Caki2 (cell line): ENCODE results near the gene CHRNA7. TPM values are rescaled to one million over a fixed set of nuclear protein-coding genes. Genes with fewer than 3 reads are reported as not detected.
"Not testable (repeated sequence)": the region's sequence is repeated elsewhere in the genome, so short reads cannot be mapped to it uniquely, and the experiment has no call there.

Source experiments
- DNase-seq: peaks from one replicate; pipeline ENCODE4 v3.0.0-alpha.2; 2015; ENCODE audit warnings: low read depth
- in situ Hi-C: cut with HindIII; loops from 2 replicates; pipeline ENCODE4 v1.10.0; 2016; ENCODE audit warnings: low sequenced_read_pairs, low pct_unique_long_range_greater_than_20kb, mixed read lengths
- total RNA-seq: library from RNA; depleted of rRNA; stranded (reverse); fragments of >200 nt; shearing (Covaris generic); gene quantifications from 2 replicates; pipeline ENCODE4 v1.2.3, GENCODE V29; 2014; ENCODE audit warnings: low replicate concordance

The CHRNA7 gene
- total RNA-seq, 1 experiment from 2014 or later = not detected

DNA sequence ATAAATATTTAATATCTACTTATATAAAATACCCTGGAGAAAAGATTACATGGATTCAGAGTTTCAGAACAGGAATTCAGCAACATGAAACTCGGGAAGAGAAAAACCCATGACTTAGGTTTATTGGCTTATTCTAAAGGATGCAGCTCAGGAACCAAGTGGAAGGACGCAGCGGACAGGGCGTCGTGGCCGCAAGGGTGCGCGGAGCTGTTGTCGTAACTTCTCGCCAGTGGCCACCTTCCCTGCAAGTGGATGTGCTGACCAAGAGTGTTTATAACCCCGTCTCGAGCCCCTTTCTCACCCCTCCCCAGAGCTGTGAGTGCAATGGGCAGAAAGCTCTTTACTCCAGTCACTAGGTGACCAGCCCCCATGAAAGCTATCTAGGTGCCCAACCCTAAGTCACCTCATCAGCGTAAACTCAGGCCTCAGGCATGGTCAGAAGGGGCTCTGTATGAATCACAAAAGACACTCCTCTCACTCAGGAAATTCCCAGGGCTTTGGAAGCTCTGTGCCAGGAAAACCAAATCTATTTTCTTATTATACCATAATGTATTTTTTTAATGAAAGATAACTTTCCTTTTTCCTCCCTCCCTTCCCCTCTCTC lies 77.3 kb downstream of the CHRNA7 start:
- in situ Hi-C loops = no loop called here

DNA sequence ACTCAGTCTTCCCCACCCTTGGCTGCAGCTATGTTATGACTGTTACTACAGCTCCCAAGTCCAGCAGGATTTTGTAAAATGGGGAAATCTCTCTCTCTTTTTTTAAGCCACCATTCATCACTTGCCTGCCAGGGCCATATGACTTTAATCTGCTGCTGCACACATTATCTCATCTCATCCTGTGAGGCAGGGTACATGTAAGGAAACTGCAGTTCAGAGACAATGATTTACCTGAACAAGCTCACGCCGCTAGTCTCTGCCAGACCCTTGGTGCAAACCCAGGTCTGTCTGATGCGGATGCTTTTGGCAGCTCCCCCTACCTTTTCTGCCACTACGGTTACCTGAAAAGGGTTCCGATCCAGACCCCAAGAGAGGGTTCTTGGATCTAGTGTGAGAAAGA lies 78.3 kb downstream of the CHRNA7 start:
- in situ Hi-C loops = no loop called here

More for the DNA sequence above, 77.3 kb downstream of the CHRNA7 start:
- DNase-seq = no peak

DNA sequence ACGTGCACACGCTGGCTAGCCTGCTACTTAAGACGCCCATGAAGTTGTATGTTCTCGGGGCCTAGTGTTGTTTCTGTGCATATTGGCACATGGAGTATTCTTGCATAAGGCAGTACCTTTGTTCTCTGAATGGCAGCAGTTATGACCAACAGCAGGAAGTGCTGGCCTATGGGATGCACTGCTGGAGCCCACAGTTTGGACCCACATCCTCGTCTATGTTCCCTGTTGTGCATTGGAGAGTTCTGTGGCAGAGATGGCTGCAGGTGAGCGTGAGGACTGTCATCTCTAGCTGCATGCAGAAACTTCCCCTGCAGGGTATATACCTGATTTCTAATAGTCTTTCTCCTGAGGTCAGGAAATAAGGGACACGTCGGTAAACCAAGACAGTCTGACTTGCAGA lies 81.8 kb downstream of the CHRNA7 start:
- in situ Hi-C loops = no loop called here
- DNase-seq = no peak

More for the DNA sequence above, 78.3 kb downstream of the CHRNA7 start:
- no peak for DNase-seq

DNA sequence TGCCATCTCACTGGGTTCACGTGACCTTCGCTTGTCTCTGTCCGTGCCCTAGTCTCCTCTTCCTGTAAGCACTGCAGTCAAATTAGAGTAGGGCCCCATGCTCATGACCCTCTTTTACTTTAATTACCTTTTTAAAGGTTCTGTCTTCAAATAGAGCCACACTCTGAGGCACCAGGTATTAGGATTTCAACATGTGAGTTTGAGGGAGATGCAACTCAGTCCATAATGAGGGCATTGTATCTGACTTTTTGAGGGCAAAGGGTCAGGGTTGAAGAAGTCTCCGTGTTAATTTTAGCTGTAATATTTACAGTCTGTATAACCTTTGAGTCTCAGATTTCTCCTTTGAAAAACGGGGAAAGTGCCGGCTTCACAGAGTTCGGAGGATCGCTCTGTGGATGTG lies 82.9 kb downstream of the CHRNA7 start:
- DNase-seq = no peak
- in situ Hi-C loops = no loop called here

DNA sequence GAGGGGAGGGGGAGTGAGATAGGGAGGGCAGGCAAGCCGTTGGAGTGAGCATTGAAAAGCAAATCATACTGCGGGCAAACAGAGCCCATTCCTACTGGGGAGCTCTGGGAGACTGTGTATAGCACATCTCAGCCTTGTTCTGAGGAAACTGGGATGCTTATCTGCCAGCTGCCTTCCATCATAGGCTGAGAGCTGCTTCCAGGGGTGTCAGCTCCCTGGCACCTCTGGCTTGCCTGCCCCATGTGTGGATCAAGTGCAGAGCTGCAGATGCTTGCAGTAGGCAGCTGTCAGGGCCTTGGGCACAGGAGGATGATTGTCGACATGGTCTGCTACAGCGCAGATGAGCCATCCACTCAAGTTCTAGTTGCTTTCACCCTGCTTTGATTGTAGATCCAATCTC lies 86.8 kb downstream of the CHRNA7 start:
- in situ Hi-C loops = no loop called here
- DNase-seq = no peak

DNA sequence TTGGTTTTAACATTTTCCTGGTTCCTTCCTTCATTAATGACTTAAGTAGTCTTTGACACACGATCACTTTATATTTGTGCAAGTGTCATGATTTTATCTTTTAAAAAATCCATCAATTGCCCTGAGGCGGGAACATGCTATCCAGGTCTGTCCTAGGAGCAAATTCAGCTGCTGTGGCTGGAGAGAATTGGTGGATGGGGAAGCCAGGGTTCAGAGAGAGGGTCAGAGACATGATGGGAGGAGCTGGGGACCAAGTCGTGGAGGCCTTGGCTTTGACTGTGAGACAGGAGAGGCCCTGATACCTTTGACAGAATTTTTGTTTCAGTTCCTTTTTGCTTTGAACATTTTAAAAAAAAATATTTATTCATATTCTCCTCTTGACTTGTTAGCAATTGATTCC lies 89.0 kb downstream of the CHRNA7 start:
- in situ Hi-C loops = no loop called here
- no peak for DNase-seq

DNA sequence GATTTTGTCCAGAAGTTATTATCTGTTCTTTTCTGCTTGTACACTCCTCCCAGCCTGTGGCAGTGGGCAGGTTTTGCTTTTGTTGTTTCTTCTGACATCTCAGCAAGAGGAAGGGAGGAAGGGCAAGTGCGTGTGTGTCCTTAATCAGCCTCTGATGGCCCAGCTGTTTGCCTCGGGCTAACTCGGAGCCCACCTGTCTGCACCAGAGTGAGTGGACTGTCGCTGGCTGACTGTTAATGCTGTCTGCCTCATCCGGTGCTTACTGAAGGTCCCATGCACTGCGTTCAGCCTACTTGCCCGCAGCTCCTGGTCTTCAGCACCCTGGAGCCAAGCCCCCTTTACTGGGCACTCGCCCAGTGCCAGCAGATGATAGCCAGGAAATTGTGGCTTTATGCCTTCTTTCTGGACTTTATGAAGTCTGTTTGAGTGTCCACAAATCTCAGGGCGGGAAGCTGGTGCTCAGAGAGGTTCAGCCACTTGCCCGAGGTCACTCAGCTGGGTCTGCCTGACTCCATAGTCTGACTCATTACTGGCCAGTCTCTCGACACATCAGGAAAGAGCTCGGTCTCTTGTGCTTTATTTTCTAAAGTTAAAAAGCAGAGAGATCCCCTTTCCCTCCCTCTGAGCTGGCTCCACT lies 89.5 kb downstream of the CHRNA7 start:
- in situ Hi-C loops = no loop called here
- no peak for DNase-seq

DNA sequence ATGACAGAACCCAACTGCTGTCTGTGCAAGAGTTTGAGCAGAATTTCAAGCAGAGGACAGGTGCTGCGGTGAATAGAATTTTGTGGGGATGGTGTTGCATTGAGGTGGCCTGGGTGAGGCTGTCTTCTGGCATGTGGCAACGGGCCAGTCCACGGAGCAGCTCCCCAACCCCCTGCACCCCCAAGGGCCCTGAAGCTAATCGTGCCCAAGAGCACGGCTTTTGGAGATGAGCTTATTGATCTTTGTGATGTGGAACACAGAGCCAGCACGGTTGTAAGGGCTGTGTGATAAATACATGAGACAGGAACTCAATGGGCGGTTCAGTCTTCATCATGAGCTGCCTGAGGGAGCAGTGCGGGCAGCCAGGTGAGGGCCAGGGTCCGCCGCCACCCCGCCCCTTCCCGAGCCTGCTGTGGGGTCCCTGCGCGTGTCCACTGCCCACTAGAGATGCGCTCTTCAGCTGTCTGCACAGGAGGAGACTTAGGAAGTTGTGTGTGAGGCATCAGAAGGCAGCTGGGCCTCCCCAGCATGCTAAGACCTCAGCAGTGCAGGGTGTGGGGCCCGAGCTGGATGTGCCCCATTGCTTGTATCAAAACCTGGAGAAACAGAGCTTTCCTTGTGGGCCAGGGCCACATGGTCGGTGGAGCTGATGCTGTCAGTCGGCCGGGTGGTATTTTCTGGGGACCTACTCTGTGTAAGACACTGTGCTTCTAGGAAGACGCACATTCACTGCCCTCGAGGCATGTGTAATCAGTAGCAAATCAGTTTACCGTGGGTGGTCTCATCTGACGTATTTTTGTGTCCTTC lies 90.5 kb downstream of the CHRNA7 start:
- no peak for DNase-seq
- in situ Hi-C loops = no loop called here

DNA sequence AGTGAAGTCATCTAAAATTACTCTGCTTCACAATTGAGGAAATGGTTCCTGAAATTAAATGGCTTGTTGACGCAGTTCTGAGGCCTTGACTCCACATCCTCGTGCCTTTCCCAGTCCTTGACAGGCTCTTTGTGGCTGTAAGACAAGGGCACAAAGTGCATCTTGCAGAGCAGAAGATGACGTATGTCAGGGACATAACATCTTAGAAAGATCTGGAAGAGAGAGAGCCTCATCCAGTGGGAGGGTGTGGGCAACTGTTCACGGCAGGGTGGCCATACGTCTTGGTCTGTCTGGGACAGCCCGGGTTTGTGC lies 91.0 kb downstream of the CHRNA7 start:
- in situ Hi-C loops = no loop called here
- DNase-seq = no peak

DNA sequence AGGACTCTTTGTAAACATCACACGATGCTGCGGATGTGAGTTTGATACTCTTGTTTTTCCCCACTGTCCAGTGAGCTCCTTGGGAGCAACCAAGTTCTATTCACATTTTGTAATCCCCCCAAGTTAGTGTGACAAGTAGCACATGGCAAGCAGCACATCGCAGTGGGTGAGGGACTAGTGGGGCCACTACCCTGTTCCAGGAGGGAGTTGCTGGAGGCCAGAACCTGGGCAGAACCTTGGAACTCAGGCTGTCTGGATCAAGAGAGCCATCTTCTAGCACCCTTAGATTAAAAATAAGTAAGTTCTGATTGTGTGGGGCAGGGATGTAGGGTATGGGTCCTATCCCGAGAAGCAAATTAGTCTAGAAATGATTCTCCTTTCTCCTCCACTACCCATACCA lies 91.7 kb downstream of the CHRNA7 start:
- in situ Hi-C loops = no loop called here
- no peak for DNase-seq

DNA sequence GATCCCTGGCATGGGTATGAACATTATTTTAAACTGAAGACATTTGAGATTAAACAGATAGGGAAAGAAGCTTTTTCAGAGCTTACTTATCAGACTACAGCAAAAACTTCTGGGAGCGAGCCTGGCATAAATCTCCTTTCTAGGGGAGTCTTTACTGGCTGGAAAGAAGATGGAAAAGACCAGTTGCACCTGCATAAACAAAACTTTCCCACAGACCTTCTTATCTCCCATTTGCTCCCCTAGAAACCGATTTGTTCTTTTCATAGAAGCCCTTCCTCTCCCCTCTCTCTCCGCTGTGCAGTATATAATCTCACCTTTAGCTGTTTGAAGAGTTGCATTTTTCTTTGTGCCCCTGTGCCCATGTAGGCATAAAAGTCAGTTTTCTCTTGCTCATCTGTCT lies 93.2 kb downstream of the CHRNA7 start:
- DNase-seq = no peak
- in situ Hi-C loops = no loop called here

DNA sequence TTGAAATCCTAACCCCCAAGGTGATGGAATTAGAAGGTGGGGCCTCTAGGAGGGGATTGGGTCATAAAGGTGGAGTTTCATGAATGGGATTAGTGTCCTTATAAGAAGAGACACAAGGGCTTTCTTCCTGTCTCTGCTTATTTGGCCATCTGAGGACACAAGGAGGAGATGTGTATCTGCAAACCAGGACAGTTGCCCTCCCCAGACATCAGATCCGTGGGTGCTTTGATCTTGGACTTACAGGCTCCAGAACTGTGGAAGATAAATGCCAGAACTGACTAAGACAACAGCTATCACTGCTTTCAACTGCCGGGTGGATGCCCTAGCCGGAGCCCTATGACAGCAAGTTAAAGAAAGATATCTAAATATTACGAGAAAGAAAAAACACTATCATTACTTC lies 94.4 kb downstream of the CHRNA7 start:
- in situ Hi-C loops = no loop called here
- DNase-seq = no peak

DNA sequence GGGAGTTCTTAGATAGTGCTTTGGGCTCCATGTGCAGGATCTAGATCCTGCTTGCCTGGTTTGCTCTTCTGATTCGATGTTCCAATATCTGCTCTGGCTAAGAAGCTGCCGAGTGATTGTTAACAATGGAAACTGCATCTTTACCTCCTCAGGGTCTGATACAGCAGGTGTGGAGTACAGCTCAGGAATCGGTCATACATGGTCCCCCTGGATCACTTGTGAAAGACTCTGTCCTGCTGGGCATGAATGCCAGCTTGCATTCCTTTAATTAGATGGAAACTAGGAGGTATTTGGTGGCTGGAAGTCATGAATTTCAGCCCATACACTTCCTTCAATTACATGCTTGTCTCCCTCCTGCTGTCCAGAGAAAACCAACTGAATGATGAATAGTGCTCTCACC lies 95.3 kb downstream of the CHRNA7 start:
- in situ Hi-C loops = no loop called here
- DNase-seq = no peak

DNA sequence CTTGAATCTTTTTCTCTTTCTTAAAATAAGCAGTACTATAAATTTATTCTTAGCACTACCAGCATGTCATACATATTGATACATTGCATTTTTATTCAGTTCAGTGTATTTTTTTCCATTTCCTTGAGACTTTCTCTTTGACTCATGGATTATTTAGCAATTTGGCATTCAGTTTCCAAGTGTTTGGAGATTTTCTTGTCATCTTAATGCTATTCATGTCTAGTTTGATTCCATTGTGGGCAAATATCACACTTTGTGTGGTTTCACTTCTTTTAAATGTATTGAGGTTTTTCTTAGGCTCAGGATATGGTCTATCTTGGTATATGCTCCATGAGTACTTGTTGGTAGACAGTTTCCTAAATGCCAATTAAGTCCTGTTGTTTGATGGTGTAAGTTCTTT lies 99.5 kb downstream of the CHRNA7 start:
- in situ Hi-C loops = no loop called here
- no peak for DNase-seq

DNA sequence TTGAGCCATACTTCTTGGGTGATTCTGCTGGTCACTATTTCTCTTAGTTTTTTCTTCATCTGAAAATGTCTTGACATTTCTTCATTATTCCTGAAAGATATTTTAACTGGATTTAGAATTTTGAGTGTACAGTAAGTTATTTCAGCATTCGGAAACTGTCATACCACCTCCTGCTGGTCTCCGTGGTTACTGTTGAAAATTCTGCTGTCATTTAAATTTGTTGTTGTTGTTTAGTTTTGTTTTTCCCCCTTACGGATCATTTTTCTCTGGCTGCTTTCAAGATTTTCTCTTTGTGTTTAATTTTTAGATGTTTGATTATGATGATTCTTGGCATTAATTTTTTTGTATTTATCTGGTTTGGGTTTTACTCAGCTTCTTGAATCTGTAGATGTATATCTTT lies 100.5 kb downstream of the CHRNA7 start:
- DNase-seq = no peak
- in situ Hi-C loops = no loop called here

DNA sequence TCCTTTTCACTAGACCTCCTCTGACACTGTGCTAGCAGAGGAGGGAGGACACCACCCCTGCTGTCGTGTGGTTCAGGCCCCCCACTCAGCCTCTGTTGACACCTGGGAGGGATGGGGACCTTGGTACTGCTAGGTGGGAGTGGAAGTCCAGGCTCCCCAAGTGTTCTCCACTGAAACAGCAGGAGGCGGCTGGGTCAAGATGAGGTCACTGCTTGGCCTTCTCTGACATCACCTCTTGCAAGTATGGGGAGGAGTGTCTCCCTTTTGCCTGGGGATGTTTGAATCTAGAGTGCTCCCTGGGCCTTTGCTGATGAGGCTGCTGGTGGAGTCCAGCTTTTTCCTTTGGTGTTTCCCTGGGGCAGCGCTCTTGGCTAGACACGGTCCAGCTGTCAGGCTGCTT lies 101.5 kb downstream of the CHRNA7 start:
- in situ Hi-C loops = no loop called here

DNA sequence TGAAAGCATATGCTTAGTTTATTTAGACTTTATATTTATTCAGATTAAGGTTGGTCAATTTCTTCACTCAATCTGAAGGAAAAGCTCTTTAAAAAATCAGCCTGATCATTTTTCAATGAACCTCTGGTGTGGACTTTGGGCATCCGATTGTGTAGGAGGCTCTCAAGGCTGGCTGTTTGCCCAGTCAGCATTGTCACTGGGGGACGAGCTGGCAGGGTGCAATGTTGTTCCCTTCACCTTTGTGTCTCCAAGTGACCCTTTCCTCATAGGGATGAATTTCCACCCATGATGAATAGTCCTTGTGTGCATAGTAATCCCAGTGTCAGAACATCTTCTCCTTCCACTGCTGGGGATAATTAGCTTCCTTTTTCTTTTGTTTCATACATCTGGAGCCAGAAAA lies 102.5 kb downstream of the CHRNA7 start:
- DNase-seq = no peak

More for the DNA sequence above, 101.5 kb downstream of the CHRNA7 start:
- no peak for DNase-seq

DNA sequence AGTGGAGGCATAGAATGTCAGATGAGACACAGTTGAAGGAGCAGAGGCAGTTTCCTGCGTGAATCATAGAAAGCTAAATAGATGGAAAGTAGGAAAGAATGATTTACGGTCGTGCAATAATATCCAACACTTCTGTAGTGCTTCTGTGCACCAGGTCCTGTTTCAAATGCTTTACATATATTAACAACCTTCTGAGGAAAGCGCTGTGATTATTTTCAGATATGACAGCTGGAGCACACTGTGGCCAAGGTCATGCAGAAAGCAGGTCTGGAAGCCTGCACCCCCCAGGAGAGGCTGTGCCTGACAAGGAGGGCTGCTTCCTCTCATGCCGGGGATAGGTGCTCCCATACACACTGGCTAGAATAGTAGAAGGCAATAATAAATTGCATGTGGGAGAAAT lies 104.5 kb downstream of the CHRNA7 start:
- in situ Hi-C loops = no loop called here
- no peak for DNase-seq

More for the DNA sequence above, 102.5 kb downstream of the CHRNA7 start:
- in situ Hi-C loops = no loop called here

DNA sequence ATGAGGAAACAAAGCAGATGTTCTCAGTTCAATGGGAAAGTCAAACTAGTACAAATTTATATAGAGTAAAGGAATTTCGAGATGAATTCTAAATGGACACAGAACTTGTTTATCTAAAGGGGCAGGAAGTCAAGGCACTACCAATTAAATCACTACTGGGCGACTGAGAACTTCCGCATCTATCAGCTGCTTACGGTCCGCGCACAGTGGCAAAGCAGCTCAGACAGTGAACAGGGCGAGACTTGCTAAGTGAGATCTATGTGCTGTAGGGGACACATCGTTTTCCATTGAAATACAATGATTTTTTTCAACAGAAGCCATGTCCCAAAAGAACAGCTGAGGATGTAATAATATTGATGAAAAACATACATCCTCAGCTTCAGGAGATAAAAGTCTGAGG lies 105.0 kb downstream of the CHRNA7 start:
- DNase-seq = no peak
- in situ Hi-C loops = no loop called here

DNA sequence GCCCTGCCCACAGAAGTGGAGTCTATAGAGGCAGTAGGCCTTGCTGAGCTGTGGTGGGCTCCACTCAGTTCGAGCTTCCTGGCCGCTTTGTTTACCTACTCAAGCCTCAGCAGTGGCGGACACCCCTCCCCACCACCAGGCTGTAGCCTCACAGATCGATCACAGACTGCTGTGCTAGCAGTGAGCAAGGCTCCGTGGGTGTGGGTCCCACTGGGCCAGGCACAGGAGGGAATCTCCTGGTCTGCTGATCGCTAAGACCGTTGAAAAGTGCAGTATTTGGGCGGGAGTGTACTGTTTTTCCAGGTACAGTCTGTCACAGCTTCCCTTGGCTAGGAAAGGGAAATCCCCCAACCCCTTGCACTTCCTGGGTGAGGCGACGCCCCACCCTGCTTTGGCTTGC lies 115.2 kb downstream of the CHRNA7 start:
- DNase-seq, in situ Hi-C loops: not testable (repeated sequence)
